HG03060 (cell line): ENCODE data around the gene CNMD.
"Not testable (repeated sequence)": the region's sequence is repeated elsewhere in the genome, so short reads cannot be mapped to it uniquely, and the experiment has no call there.

Source experiments
- ATAC-seq: cut with Tn5 transposase; IDR thresholded peaks from one replicate; pipeline ENCODE4 v1.9.1; 2021; ENCODE audit warnings: low read depth, moderate number of reproducible peaks; ENCODE audit not compliant: unreplicated experiment

CNMD gene

DNA sequence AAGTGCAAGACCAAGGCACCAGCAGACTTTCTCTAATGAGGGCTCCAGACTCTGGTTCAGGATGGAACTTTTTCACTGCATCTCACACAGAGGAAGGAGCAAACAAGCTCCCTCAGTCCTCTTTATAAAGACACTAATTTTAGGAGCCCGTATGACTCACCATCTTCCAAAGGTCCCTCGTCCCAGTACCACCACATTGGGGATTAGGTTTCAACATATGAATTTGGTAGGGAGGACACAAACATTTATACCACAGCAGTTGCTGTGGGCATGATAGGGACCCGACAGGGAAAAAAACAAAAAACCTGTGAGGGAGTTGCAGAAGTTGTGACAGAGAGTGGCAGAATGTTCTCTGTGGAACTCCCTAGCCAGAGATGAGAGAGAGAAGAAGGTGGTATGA, 6.5 kb upstream of the CNMD start:
- no peak for ATAC-seq

DNA sequence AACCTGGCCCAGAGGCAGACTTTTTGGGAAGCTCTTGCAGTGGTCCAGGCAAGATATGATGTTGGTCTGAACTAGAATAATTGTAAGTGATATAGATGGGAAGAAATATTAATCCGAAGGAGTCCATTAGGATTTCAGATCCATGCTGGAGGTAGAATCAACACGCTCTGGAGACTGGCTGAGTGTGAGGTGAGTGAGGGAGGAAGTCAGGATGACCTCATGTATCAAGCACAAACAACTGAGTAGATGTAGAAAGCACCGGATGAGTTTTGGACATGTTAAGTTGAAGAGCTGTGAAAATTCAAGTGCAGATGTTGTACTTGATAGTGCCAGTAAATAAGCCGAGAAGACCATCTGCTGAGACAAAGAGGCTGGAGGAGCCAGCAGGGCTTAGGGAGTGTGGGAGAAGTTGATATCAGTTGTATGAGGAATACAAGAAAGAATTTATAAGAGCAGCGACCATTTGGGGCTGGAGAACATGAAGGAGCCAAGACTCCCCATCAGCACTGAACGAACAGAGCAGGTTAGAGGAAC, 5.3 kb upstream of the CNMD start:
- no peak for ATAC-seq

DNA sequence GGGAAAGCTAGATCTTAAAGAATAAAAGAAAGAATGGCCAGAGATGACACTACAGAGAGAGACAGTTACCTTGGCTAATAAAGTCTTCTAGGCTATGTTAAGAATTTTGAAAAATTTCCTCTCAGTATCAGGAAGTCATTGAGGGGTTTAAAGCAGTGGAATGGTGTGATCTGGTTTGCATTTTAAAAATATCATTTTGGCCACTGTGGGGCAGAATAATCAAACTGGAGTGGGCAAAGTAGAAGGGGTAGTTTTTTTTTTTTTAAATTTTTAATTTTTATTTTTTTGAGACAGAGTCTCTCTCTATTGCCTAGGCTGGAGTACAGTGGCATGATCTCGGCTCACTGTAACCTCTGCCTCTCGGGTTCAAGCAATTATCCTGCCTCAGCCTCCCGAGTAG, 4.4 kb upstream of the CNMD start:
- no peak for ATAC-seq

DNA sequence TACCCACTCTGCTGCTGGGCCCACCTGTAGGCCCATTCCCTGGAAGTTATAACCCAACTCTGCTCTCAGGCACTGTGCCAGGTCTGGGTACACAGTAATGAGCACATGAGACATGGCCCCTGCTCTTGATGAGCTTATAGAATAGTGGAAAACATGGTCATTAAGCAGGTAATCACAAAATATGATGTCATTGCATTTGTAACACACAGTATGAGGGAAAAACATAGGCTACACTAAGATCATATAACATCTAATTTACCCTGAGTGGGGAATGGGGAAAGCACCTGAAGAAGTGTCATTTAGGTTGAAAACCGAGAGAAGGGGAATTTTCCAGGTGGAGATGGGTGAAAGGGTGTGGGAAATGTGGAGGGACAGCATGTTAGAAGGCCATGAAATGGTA, 3.9 kb upstream of the CNMD start:
- no peak for ATAC-seq

DNA sequence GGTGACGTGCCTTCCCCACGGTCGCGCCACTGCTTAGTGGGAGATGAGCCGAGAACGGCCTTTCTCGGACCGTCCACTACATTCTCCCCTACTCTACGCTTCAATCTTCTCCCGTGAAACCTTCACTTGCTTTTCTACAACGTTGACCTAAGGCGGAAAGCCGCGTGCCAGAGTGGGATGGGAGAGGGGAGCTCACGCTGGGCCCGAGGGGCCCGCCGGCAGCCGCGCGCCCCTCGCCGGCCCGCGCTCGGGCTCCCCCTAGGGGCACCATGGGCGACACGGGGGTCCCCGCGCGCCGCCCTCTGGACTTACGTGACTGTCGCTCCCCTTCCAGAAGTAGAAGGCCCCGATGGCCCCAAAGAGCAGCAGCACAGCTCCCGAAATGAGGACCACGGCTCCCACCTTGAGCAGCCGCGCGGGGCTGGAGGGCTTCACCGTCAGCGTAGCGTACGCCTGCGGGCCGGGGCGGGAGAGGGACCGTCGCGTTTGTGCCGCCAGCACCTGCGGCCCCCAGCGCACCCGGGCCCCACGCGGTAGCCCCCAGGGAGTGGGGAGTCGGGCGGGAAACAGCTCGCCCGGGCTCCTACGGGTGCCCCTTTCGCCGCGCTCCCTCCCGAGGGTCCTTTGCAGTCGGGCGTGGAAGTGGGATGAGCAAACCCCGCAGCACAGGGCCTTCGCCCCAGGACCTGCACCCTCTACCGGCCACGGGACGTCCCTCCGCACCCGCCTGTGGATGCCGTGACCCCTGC, 727 bp downstream of the CNMD start:
- ATAC-seq, result no peak

DNA sequence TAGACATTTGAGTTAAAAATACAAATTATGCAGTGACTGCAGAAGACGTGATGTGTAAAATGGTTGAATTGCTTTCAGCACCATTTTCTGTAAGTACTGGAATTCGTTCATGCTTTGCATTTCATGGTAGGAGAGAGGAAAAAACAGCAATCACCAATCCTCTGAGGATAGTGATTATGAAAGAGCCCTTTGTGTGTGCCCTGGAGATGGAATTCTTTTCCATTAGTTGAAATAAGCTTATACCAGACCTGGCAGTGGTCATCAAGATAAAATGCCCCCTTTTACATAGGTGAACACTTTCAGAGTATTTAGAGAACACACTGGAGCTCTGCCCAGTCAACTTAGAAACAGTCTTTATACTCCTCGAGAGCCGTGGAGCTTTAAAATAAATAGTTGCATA, 1.7 kb downstream of the CNMD start:
- ATAC-seq, result no peak

DNA sequence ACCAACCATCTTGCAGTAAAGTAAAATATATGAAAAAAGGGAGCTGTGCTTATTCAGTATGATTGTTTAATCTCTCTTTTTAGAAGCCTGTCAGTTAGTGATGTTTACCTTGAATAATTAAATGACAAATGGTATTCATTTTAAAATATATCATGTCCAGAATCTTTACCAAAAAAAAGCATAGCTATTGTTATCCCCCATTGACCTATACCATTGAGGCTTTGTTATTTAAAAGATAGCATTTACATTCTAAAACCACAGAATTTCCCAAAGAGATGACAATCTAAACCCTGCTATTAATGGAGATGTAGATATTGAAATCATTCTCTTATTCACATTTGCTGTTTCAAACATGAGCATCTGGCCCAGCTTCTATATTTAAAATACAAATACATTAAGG, 2.2 kb downstream of the CNMD start:
- no peak for ATAC-seq

DNA sequence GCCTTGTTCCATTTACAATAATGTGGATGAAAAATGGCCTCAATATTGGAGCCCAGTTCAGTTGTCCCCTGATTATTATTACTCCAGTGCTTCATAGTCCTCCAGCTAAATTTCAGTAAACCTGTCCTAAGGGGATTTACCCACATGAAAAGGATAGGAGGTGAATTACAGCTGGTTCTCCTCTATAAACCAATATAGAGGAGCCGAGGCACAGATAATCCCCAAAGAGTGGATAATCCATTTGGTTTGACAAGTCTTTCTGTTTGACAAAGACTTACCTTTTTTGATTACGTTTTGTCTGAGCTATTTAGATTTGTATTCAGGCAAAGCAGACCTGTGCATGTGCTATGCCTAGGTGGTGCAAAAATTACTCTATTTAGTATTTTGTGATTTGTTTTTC, 2.7 kb downstream of the CNMD start:
- no peak for ATAC-seq

DNA sequence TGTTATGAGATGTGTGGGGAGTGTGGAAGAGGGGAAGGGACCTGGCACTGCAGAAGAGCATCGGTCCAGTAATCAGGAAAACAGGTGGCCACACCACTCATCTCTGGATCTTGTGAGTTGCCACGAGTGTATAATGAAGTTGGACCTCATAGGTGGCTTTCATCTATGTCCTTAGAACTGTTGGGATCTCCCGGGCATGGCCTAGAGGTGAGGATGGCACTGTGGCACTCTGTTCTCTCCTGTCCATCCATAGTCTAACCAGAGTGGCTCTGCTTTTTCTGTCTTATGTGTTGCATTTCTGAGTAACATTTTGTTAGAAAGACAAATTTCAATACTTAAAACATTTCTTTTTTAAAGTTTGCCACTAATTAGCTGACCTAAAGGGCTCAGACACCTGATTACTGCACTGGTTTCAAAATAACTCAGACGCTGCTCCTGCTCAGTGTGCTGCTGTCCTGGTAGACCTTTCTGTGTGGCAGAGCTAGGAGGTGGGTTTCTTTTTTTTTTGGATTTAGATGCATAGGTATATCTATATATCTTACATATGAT, 5.5 kb downstream of the CNMD start:
- no peak for ATAC-seq

DNA sequence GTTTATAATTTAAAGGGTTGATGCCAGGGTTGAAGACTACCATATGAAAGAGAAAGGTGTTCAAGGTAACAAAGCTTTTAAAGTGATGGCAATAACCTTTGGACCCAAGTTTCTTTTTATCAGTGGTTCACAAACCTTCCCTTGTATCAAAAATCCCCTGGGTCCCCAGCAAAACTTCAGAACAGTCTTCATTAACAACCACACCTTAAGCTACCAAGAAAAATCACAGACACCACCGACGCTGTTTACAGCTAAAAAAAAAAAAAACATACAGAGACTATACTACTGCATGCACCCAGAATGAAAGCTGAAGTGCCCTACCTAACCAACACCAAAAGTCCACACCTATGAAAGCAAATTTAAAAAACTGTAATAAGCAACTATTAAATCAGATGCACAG, 13.4 kb downstream of the CNMD start:
- no peak for ATAC-seq

DNA sequence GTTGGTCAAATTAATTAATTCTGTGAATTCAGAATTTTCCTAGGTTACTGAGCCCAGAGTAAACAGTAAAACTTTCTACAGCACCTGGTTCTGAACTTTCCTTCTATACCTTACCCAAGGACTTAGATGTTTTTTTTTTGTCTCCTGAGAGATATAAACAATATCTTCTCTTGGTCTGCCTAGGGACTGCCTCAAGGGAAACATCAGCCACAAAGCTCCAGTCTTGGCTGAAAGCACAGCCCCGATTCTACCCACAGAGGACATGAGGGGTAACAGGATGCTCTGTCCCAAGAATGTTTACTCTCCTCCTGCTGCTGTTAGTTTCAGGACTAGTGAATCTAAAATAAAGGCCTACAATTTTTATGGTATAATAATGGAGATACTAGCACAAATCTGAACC, 14.3 kb downstream of the CNMD start:
- no peak for ATAC-seq

DNA sequence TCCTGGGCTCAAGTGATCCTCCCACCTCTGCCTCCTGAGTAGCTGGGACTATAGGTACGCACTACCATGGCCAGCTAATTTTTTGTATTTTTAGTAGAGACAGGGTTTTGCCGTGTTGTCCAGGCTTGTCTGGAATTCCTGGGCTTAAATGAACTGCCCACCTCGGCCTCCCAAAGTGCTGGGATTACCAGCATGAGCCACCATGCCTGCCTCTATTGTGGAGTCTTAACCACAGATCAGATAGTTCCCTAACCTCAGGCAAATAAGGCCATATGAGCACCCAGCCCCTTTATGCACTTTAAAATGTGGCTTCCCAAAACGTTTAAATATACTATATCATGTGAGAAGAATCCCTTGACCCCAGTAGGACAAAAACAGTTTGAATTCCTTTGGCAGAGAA, 16.4 kb downstream of the CNMD start:
- ATAC-seq, result no peak

DNA sequence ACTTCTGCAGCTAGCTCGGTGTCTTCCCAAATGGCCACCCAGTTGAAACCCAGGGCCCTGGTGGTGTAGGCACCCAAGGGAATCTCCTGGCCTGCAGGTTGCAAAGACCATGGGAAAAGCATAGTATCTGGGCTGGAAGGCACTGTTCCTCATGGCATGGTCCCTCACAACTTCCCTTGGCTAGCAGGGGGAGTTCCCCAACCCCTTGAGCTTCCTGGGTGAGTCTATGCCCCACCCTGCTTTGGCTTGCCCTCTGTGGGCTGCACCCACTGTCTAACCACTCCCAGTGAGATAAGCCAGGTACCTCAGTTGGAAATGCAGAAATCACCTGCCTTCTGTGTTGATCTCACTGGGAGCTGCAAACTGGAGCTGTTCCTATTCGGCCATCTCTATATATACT, 18.3 kb downstream of the CNMD start:
- not testable (repeated sequence) for ATAC-seq

DNA sequence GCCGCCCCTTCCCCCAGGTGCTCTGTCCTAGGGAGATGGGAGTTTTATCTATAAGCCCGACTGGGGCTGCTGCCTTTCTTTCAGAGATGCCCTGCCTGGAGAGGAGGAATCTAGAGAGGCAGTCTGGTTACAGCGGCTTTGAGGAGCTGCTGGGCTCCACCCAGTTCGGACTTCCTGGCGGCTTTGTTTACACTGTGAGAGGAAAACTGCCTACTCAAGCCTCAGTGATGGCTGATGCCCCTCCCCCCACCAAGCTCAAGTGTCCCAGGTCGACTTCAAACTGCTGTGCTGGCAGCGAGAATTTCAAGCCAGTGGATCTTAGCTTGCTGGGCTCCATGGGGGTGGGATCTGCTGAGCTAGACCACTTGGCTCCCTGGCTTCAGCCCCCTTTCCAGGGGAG, 18.7 kb downstream of the CNMD start:
- ATAC-seq, result not testable (repeated sequence)

DNA sequence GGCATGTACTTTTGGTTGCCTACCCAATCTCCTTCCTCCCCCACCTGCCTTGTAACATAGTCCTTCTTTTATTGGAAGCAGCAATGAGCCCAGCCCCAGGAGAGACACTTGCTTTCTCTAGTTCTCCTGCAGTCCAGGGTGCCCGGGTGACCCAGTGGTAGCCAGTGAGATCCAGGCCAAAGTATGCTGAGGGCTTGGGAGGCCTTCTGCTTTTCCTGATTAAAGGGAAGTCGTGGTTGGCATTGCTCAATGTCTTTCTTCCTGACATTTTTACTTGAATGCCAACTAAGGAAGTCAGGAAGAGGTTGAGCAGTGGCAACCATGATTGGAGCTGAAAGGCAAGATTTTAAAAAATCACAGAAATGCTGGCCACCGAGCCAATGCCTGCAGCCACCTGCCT, 25.7 kb downstream of the CNMD start:
- no peak for ATAC-seq

DNA sequence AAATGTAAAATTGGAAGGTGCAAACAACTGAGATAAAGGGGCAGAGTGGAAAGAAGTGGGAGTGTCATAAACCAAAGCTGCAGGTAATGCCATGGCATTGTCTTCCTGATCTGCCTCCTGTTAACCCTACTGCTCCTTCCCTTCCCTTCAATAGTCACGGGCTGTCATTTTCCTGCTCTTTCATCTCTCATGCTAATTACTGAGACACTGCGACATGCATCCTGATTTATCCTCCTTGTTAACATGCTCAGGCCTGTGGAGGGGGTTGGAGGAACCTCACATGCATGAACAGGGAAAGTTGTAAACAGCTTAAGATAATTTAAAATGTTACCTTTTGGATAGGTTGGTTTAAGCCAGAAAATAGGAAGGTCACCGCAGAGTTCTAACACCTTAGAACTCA, 27.2 kb downstream of the CNMD start:
- ATAC-seq, result no peak

DNA sequence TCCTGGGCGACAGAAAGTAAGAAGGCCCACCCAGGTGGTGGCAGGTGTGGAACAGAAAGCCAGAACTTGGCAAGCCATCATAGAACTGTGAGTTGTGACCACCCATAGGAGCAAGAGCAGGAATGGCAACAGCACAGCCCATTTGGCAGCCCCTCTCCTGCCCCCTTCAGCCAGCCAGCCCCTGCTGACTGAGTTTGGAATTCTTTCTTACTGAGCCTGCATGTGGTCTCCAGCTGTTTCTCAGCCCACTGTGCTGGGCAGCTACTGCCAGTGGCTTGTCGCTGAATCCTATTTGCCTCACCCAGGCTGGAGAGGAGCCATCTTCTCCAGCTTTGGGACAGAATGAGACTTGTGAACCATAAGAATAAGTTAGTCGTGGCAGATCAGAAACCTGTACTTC, 28.3 kb downstream of the CNMD start:
- ATAC-seq, result no peak

DNA sequence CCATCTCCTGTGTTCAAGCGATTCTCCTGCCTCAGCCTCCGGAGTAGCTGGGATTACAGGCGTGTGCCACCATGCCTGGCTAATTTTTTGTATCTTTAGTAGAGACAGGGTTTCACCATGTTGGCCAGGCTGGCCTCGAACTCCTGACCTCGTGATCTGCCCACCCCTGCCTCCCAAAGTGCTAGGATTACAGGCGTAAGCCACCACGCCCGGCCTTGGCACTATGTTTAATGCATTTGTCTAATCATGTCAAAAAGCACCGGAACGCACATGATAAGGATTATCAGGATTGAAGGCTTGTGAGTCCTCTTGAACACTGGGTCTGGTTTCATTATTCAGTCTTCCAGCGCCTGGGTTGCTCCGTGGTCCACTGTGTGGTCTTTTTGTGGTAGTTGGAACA, 31.4 kb downstream of the CNMD start:
- ATAC-seq, result not testable (repeated sequence)

DNA sequence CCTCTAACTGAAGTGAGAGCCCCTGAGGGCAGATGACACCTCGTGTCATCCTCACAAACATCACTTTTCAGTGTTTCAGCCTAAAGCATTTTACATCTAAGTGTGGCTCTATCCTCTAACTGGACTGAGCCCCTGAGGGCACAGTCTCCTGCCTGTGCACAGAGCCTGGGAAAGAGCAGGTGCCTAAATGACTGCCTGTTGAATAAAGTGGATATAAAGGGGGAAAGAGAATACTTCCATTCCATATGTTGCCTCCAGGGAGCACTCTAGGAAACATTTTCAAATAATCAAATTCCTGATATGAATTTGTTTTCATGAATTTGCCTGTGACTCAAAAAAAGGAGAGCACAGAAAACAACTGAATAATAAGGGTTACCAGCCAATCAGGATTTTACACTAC, 32.2 kb downstream of the CNMD start:
- ATAC-seq, result no peak

DNA sequence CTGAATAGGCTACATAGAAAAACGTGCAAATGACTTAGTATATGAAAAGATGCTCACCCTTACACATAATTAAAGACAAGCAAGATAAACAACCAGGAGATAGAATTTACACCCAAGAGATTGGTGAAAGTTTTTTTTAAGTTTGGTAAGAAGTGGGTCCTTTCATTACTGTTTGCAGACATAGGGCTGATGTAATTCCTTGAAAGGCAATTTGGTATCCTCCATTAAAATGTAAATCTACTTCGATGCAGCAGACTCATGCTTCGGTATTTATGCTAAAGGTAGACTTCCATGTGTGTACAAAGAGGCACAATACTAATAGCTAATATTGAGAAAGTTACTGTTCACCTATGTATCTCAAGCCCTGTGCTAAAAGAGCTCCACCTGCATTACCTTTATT, 33.5 kb downstream of the CNMD start:
- ATAC-seq, result no peak

DNA sequence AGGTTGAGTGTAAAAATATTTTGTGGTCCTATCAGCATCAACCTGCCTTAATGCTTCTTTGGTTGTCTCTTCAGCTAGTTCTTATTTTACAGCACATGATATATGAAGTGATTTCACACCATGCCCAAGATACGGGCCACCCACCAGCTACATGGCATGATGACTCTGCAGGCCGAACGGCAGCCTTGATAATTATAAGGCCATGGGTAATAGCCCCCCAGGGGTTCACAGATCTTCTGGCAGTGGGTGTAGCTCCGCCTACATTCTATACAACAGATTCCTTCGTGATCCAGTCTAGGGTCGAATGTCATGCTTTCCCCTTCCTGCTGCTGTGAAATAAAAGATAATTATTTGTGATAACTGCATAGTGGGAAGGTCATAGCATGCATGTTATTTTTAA, 36.1 kb downstream of the CNMD start:
- ATAC-seq, result no peak

DNA sequence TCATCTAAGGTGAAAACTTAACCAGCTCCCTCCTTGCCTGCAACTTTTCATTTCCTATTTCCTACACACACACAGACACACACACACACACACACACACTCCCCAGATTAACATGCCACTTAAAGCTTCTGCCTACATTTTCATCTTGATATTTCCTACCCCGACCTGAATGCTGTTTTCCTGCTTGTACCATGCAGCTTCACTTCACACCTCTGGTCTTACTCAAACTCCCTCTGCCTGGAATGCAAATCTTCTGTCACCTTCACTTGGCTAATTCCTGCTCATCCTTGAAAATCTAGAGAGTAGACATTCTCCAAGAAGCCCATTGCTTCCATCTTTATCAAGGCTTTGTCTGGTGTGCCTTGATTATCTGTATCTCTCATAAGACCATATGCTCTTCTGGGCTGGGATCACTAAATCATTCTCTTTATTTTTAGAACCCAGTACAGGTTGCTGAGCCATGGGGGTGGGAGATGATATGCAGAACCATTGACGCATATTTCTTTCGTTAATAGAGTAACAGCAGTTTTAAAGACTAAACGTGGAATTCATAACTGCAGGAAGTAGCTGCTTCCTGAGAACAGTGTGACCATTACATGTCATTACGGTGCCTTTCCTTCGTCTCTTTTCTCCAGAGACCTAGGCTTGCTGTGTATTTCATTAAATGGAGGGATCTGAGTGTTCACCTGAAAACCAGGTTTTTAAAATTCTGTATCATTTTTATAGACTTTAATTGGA, 37.7 kb downstream of the CNMD start:
- no peak for ATAC-seq
